Measurements from ENCODE around the gene PKHD1.
"Not testable (repeated sequence)": the region's sequence is repeated elsewhere in the genome, so short reads cannot be mapped to it uniquely, and the experiment has no call there.

Gene PKHD1

DNA sequence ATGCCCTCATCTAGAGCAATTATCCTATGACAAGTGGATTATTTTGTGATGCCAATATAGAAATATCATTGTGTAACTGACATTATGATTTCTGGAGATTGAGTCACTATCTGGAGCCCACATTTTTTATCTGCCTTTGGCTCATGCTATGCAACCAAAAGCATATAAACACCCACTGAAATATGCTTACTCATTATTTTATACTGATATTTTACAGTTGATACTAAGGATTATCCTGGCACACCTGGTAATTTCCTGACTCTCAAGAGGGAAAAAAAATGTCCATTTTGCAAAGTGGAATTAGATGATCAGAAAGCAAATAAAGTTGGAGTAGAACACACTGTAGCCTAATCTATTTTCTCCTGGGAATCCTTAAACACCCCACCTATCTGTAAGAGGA is 154.5 kb downstream of the PKHD1 start:
- H3K4me3 ChIP-seq (replicated peaks; ENCODE audit: low read depth, low read length) = no peak overlapping the region
- no peak for TF ChIP-seq CTCF (IDR thresholded peaks at IDR 0.05; ENCODE audit: low read depth, low read length, missing control alignments)
- no peak for DNase-seq (ENCODE audit: extremely low read depth, low read depth)

DNA sequence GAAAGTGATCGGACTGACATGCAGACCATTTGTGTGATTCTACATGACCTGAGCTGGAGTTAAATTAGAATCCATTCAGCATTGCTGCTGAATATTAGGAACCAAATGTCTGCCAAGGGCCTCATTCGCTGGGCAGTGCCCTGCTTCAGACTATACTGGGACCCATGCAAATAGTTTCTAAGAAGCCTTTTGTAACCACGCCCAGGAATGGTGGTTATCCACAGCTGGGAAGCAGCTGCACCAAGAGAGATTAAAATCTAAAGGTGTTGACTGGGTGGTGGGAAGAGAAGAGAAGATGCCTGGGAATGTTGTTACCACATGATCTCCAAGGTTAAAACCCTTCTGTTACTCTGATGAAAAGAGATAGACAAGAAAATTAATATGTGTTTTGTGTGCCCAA is 156.8 kb downstream of the PKHD1 start:
- DNase-seq (ENCODE audit: extremely low read depth, low read depth) = no peak
- no peak for TF ChIP-seq CTCF (IDR thresholded peaks at IDR 0.05; ENCODE audit: low read depth, low read length, missing control alignments)
- H3K4me3 ChIP-seq (replicated peaks; ENCODE audit: low read depth, low read length) = no peak overlapping the region

DNA sequence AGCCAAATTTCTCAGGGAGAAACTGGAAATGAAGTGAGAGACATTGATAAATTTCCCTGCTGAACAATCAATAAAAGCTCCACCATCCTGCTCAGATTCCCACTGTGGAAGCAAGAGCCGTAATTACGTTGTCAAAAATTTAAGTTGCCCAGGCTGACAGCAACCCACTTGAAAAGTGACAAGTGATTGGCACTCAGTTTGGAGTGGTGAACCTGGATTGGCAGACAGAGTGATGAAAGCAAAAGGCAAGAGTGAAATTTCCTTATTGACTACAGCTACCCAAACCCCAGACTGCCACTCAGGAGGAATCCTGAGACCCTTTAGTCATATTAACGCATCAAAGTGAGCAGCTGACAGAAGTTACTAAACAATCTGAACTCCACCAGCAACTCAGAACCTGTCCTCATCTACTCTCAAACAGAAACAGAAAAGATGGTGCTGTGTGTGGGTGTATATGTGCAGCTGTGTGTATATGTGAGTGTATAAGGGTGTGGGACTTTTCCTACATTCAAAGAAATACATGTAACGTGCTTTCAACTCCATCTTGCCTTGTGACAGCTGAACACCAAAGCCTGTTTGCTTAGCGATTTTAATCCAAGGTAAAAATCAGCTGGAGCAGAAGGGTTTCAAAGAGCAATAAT is 157.4 kb downstream of the PKHD1 start:
- H3K4me3 ChIP-seq (replicated peaks; ENCODE audit: low read depth, low read length) = no peak overlapping the region
- DNase-seq (ENCODE audit: extremely low read depth, low read depth) = no peak
- TF ChIP-seq CTCF (IDR thresholded peaks at IDR 0.05; ENCODE audit: low read depth, low read length, missing control alignments) = no peak

DNA sequence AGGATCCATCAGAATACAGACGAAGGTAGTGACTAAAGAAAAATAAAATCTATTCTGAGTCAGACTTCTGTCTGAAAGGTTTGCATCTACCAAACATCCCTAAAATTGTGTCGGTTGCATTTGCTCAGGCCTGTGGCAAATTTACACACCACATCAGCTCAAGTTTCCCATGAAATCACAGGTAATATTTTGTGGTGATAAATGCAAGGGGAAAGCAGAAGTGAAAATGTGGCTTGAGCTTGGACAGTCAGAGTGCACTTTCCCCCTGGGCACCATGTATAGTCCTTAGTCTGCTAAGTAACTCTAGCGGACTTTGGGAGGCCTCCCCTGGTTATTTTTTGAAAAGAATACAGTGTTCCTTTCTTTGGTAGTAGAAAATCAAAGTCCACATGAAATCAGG is 159.1 kb downstream of the PKHD1 start:
- TF ChIP-seq CTCF (IDR thresholded peaks at IDR 0.05; ENCODE audit: low read depth, low read length, missing control alignments) = no peak
- no peak for DNase-seq (ENCODE audit: extremely low read depth, low read depth)
- H3K4me3 ChIP-seq (replicated peaks; ENCODE audit: low read depth, low read length) = no peak overlapping the region

DNA sequence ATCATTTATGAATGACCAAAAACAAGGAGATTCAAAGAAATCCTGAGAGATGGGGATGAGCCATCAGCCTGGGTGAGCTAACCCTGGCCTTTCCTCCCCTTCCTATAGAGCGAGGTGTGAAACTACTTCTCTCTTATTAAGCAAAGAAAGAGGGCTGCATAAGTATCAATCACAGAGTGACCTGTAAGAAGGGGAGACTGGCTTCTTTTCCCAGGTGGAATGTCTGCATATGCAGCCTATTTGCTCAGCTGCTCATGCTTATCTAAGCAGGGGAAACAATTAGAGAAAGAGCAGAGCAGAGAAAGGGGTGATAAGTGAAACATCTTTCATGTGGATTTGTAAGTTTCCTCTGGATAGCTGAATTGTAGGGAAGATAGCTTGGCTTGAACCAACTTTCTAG is 160.0 kb downstream of the PKHD1 start:
- no peak for TF ChIP-seq CTCF (IDR thresholded peaks at IDR 0.05; ENCODE audit: low read depth, low read length, missing control alignments)
- no peak for DNase-seq (ENCODE audit: extremely low read depth, low read depth)
- no peak overlapping the region for H3K4me3 ChIP-seq (replicated peaks; ENCODE audit: low read depth, low read length)

DNA sequence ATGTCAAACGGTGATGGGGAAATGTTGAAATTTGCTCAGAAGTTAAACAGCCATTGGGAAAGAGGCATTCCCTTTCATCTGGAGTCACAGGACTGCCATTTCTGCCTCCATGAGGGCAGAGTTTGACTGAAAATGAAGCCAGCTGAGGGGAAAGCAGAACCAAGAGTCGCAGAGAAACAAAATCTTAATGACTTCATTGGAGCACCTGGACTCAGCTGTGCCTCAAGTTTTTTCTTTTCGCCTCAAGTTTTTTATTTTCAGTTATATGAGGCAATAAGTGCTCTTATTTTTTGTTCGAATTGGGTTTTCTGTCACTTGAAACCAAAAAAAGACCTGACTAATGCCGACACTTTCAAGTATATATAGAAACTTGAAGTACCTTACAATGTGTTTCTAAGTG is 161.3 kb downstream of the PKHD1 start:
- no peak for DNase-seq (ENCODE audit: extremely low read depth, low read depth)
- no peak overlapping the region for H3K4me3 ChIP-seq (replicated peaks; ENCODE audit: low read depth, low read length)
- no peak for TF ChIP-seq CTCF (IDR thresholded peaks at IDR 0.05; ENCODE audit: low read depth, low read length, missing control alignments)

GRCh38 chr6:51922479-51922878 is 164.9 kb downstream of the PKHD1 start:
- DNase-seq (ENCODE audit: extremely low read depth, low read depth); H3K4me3 ChIP-seq (replicated peaks; ENCODE audit: low read depth, low read length): not testable (repeated sequence)

- not testable (repeated sequence) for H3K4me3 ChIP-seq (replicated peaks; ENCODE audit: low read depth, low read length); DNase-seq (ENCODE audit: extremely low read depth, low read depth)
Observed at GRCh38 chr6:51918347-51918746, 169.1 kb downstream of the PKHD1 start.

Data from HFF-Myc (cell line).